Nephron progenitor cell (in vitro differentiated cells): ENCODE results near the gene KCNK15.
A peak's percentile ranks its signal among the peaks of the same experiment; 100 is the strongest.

Experiments used
- DNase-seq: peaks from one replicate; pipeline ENCODE4 v3.0.0; 2021
- H3K27ac Mint-ChIP-seq: 2 replicates; pipeline ENCODE4 v1.8.0; 2021; ENCODE audit warnings: mild to moderate bottlenecking, moderate library complexity, mixed read lengths
- H3K27me3 Mint-ChIP-seq: 2 replicates; pipeline ENCODE4 v1.8.0; 2021; ENCODE audit warnings: mild to moderate bottlenecking, low read depth, mixed read lengths; ENCODE audit not compliant: poor library complexity
- H3K36me3 Mint-ChIP-seq: 2 replicates; pipeline ENCODE4 v1.8.0; 2021; ENCODE audit warnings: low read depth, mixed read lengths
- H3K4me1 Mint-ChIP-seq: 2 replicates; pipeline ENCODE4 v1.8.0; 2021; ENCODE audit warnings: mixed read lengths
- H3K4me3 Mint-ChIP-seq: 2 replicates; pipeline ENCODE4 v1.8.0; 2021; ENCODE audit warnings: mild to moderate bottlenecking, moderate library complexity, mixed read lengths
- H3K9me3 Mint-ChIP-seq: 2 replicates; pipeline ENCODE4 v1.8.0; 2021; ENCODE audit warnings: mild to moderate bottlenecking, moderate library complexity, mixed read lengths
- TF ChIP-seq, protein P1 (sequence below): fragments of 200-600 bp; sonication (generic); IDR thresholded peaks from 2 replicates; pipeline ENCODE4 v1.5.0; 2021; ENCODE audit warnings: antibody characterized with exemption

KCNK15 gene

DNA sequence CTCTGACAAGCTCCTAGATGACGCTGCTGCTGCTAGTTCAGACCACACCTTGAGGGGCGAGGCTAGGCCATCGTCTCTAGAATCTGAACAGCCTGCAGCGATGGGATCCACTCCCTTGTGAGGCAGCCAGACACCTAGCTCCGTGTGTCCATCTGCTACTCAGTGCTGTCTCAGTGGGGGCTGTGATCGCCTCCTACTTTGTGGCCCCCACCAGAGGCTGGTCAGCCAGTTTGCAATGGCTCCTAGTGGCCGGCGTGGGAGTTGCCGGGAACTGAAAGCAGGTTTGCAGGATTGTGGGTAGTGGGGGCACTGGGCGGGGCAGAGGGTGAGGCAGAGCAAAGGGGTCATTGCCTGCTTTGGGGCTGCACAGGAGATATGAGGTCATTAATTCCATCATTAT lies 27.7 kb upstream of the KCNK15 start:
- no peak overlapping the region for H3K27ac Mint-ChIP-seq

DNA sequence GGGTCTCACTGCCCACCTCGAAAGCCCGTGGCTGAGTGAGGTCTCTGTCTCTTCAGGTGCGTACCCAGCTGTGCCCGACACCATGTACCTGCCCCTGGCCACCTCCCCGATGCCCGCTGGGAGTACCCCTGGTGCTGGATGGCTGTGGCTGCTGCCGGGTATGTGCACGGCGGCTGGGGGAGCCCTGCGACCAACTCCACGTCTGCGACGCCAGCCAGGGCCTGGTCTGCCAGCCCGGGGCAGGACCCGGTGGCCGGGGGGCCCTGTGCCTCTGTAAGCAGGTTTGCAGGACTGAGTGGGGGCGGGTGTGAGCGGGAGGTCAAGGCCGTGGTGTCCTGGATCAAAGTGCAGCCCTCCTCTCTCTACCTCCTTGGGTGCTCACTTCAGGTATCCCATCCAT lies 25.8 kb upstream of the KCNK15 start:
- Mint-ChIP-seq H3K27ac (no peak overlapping the region), H3K36me3 (no peaks in the 10 kb centered on the region), H3K4me3 (no peak overlapping the region), H3K27me3 (peaks cover 14% of the 10 kb centered on the region), H3K4me1 (no peaks in the 10 kb centered on the region), H3K9me3 (no peaks in the 10 kb centered on the region)
- TF ChIP-seq, protein P1, sequence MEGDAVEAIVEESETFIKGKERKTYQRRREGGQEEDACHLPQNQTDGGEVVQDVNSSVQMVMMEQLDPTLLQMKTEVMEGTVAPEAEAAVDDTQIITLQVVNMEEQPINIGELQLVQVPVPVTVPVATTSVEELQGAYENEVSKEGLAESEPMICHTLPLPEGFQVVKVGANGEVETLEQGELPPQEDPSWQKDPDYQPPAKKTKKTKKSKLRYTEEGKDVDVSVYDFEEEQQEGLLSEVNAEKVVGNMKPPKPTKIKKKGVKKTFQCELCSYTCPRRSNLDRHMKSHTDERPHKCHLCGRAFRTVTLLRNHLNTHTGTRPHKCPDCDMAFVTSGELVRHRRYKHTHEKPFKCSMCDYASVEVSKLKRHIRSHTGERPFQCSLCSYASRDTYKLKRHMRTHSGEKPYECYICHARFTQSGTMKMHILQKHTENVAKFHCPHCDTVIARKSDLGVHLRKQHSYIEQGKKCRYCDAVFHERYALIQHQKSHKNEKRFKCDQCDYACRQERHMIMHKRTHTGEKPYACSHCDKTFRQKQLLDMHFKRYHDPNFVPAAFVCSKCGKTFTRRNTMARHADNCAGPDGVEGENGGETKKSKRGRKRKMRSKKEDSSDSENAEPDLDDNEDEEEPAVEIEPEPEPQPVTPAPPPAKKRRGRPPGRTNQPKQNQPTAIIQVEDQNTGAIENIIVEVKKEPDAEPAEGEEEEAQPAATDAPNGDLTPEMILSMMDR = no peak
- DNase-seq = no peak

More for the DNA sequence above, 27.7 kb upstream of the KCNK15 start:
- Mint-ChIP-seq H3K4me3 (no peak overlapping the region), H3K27me3 (peaks cover 12% of the 10 kb centered on the region), H3K9me3 (no peaks in the 10 kb centered on the region), H3K4me1 (peaks cover 10% of the 10 kb centered on the region), H3K36me3 (no peaks in the 10 kb centered on the region)
- TF ChIP-seq, protein P1 = no peak
- peak; percentile 30 for DNase-seq

DNA sequence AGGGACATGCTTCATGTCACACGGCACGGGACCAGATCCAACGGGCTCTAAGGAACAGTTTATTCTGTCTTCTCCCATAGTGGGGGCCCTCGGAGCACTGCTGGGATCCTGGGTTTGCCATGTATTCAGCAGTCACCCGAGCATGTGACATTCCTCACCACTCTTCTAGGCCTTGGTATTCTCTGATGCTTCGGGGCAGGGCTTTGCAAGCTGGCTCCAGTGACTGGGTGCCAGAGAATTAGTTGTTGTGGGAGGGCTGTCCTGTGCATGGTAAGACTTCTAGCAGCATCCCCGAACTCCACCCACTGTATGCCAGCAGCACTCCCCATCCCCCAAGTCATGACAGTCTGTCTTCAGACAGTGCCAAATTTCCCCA lies 25.1 kb upstream of the KCNK15 start:
- Mint-ChIP-seq H3K9me3 (no peaks in the 10 kb centered on the region), H3K4me1 (no peaks in the 10 kb centered on the region), H3K27ac (no peak overlapping the region), H3K27me3 (peaks cover 14% of the 10 kb centered on the region), H3K4me3 (no peak overlapping the region), H3K36me3 (no peaks in the 10 kb centered on the region)
- DNase-seq = no peak
- TF ChIP-seq, protein P1 = no peak

DNA sequence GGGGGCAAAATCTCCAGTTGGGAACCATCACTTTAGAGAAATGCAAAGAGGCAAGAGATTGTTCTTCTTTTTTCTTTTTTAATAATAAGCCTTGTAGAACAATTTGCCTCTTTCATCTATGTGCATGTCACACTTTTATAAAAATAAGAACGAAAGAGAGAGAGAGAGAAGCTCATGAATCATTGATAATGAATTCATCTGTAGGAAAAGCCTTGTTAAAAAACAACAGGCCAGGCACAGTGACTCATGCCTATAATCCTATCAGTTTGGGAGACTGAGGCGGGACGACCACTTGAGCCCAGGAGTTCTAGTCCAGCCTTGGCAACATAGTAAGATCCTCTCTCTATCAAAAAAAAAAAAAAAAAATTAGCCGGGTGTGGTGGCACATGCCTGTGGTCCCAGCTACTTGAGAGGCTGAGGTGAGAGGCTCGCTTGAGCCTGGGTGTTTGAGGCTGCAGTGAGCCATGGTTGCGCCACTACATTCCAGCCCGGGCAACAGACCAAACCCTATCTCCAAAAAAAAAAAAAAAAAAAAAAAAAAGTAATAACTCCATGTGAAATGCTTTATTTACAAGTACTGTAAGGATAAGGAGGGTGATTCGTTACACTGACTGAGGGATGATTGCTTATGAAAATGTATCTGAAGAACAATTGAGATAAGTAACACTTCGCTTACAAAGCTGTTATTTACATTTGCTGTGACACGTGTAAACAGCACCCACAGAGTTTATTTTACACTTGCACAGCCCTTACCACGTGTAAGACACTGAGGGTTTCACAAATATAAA lies 24.5 kb upstream of the KCNK15 start:
- no peak for DNase-seq
- Mint-ChIP-seq H3K36me3 (no peaks in the 10 kb centered on the region), H3K4me3 (no peak overlapping the region), H3K4me1 (no peaks in the 10 kb centered on the region), H3K27me3 (peaks cover 10% of the 10 kb centered on the region), H3K27ac (no peak overlapping the region), H3K9me3 (no peaks in the 10 kb centered on the region)
- TF ChIP-seq, protein P1 = no peak

DNA sequence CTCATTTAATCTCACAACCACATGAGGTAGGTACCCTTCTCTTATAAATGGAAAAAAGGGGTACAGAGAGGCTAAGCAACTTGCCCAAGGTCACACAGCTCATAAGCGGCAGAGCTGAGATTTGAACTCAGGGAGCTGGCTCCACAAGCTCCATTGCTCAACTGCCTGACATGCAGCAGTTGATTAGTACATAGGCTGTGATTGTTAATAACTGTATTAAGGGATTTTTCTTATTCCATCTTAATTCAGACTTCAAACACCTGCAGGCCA lies 23.9 kb upstream of the KCNK15 start:
- Mint-ChIP-seq H3K9me3 (no peaks in the 10 kb centered on the region), H3K36me3 (no peaks in the 10 kb centered on the region), H3K4me3 (no peak overlapping the region), H3K4me1 (no peaks in the 10 kb centered on the region), H3K27me3 (peaks cover 6% of the 10 kb centered on the region), H3K27ac (no peak overlapping the region)
- TF ChIP-seq, protein P1 = no peak
- no peak for DNase-seq

DNA sequence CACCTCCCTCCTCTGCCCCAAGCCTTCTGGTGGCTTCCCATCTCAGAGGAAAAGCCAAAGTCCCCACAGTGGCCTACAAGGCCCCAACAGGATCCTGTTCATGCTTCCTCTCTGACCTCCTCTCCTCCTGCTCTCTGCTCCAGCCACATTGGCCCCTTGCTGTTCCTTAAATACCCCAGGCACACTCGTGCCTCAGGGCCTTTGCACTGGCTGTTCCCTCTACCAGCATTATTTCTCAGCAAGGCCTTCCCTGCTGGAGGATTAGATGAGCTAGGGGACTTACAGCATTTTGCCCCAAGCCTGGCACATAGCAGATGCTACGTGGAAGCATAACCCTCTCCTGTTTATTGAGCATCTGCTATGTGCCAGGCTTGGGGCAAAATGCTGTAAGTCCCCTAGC lies 22.7 kb upstream of the KCNK15 start:
- Mint-ChIP-seq H3K27me3 (peaks cover 10% of the 10 kb centered on the region), H3K36me3 (no peaks in the 10 kb centered on the region), H3K27ac (peak overlapping the region; percentile 73), H3K9me3 (no peaks in the 10 kb centered on the region), H3K4me3 (no peak overlapping the region), H3K4me1 (no peaks in the 10 kb centered on the region)
- DNase-seq = no peak
- TF ChIP-seq, protein P1 = no peak
